ENCODE measurements around the gene ANXA3. TPM values are rescaled to one million over a fixed set of nuclear protein-coding genes. Genes with fewer than 3 reads are reported as not detected.

The ANXA3 gene
- polyA plus RNA-seq, 1 donor from 2014 or later: 0.27 TPM

DNA sequence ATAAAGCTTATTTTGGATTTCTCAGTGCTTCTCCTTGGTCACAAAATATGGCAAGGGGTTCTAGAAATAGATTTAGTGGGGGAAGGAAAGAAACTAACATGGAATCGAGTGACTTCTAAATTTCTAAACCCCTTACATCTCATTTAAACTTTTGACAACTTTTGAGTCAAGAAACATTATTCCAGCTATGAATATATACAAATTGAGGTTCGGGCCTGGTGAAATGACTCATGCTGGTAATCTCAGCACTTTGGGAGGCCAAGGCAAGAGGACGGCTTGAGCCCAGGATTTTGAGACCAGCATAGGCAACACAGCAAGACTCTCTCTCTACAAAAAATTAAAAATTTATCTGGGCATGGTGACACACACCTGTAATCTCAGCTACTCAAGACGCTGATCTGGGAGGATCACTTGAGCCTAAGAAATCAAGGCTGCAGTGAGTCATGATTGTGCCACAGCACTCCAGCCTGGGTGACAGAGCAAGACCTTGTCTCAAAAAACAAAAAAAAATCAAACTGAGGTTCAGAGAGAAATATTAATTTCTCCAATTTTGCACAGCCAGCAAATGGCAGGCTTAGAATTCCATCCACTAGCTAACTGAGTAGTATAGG, 99.8 kb downstream of the ANXA3 start:
- Histone ChIP-seq H3K36me3 (ENCODE audit: insufficient read depth, low read length) (no peaks in the 10 kb centered on the region), H3K9me2 (ENCODE audit: insufficient read depth, low read length) (no peaks in the 10 kb centered on the region), H4K20me1 (ENCODE audit: insufficient read depth) (no peaks in the 10 kb centered on the region), H3K9me3 (ENCODE audit: low read length) (no peaks in the 10 kb centered on the region), H3K9ac (ENCODE audit: low read length) (no peak overlapping the region), H3K79me2 (replicated peaks; ENCODE audit: insufficient read depth, low read length) (no peaks in the 10 kb centered on the region), H3F3A (ENCODE audit: insufficient read depth, low read length, poor library complexity, severe bottlenecking) (no peaks in the 10 kb centered on the region), H3K27me3 (ENCODE audit: insufficient read depth, low read depth, low read length) (no peaks in the 10 kb centered on the region), H3K4me3 (ENCODE audit: low read length) (no peak overlapping the region), H3K4me2 (ENCODE audit: low read length) (no peak overlapping the region), H3K27ac (ENCODE audit: low read length) (no peak overlapping the region), H2AFZ (ENCODE audit: low read depth, low read length) (no peak overlapping the region)
- TF ChIP-seq MXI1 (conservative IDR thresholded peaks at IDR 0.05; ENCODE audit: poor library complexity, severe bottlenecking): no peak

GRCh38 chr4:78652282-78652876, 100.8 kb downstream of the ANXA3 start:
- no peaks in the 10 kb centered on the region for H3K9me2 ChIP-seq (ENCODE audit: insufficient read depth, low read length)
- no peaks in the 10 kb centered on the region for H4K20me1 ChIP-seq (ENCODE audit: insufficient read depth)
- TF ChIP-seq EP300 (conservative IDR thresholded peaks at IDR 0.05; ENCODE audit: poor library complexity, severe bottlenecking): no peak
- no peak overlapping the region for H3K4me3 ChIP-seq (ENCODE audit: low read length)
- no peak overlapping the region for H3K9ac ChIP-seq (ENCODE audit: low read length)
- H3K79me2 ChIP-seq (replicated peaks; ENCODE audit: insufficient read depth, low read length): no peaks in the 10 kb centered on the region
- H3F3A ChIP-seq (ENCODE audit: insufficient read depth, low read length, poor library complexity, severe bottlenecking): no peaks in the 10 kb centered on the region
- no peaks in the 10 kb centered on the region for H3K36me3 ChIP-seq (ENCODE audit: insufficient read depth, low read length)
- no peak overlapping the region for H3K27ac ChIP-seq (ENCODE audit: low read length)
- no peak overlapping the region for H3K4me2 ChIP-seq (ENCODE audit: low read length)
- H2AFZ ChIP-seq (ENCODE audit: low read depth, low read length): no peak overlapping the region
- H3K27me3 ChIP-seq (ENCODE audit: insufficient read depth, low read depth, low read length): no peaks in the 10 kb centered on the region
- H3K9me3 ChIP-seq (ENCODE audit: low read length): no peaks in the 10 kb centered on the region

- H3K4me2 ChIP-seq (ENCODE audit: low read length): no peak overlapping the region
- no peak for TF ChIP-seq RAD21 (conservative IDR thresholded peaks at IDR 0.05)
- no peak for TF ChIP-seq TAF1 (IDR thresholded peaks at IDR 0.05; ENCODE audit: low read depth)
- TF ChIP-seq, protein P1, sequence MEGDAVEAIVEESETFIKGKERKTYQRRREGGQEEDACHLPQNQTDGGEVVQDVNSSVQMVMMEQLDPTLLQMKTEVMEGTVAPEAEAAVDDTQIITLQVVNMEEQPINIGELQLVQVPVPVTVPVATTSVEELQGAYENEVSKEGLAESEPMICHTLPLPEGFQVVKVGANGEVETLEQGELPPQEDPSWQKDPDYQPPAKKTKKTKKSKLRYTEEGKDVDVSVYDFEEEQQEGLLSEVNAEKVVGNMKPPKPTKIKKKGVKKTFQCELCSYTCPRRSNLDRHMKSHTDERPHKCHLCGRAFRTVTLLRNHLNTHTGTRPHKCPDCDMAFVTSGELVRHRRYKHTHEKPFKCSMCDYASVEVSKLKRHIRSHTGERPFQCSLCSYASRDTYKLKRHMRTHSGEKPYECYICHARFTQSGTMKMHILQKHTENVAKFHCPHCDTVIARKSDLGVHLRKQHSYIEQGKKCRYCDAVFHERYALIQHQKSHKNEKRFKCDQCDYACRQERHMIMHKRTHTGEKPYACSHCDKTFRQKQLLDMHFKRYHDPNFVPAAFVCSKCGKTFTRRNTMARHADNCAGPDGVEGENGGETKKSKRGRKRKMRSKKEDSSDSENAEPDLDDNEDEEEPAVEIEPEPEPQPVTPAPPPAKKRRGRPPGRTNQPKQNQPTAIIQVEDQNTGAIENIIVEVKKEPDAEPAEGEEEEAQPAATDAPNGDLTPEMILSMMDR (IDR thresholded peaks at IDR 0.05; ENCODE audit: poor library complexity, severe bottlenecking): no peak
- no peak for TF ChIP-seq POLR2AphosphoS5 (IDR thresholded peaks at IDR 0.05)
- no peak for TF ChIP-seq MXI1 (conservative IDR thresholded peaks at IDR 0.05; ENCODE audit: poor library complexity, severe bottlenecking)
- TF ChIP-seq REST (IDR thresholded peaks at IDR 0.05; ENCODE audit: borderline replicate concordance): no peak
- TF ChIP-seq SMC3 (conservative IDR thresholded peaks at IDR 0.05; ENCODE audit: poor library complexity): no peak
- no peak for TF ChIP-seq EZH2 (IDR thresholded peaks at IDR 0.05; ENCODE audit: borderline replicate concordance, insufficient read depth, low read length, poor library complexity, severe bottlenecking)
- no peak for TF ChIP-seq EP300 (conservative IDR thresholded peaks at IDR 0.05; ENCODE audit: poor library complexity, severe bottlenecking)
- no peak overlapping the region for H2AFZ ChIP-seq (ENCODE audit: low read depth, low read length)
- H3K27ac ChIP-seq (ENCODE audit: low read length): no peak overlapping the region
- no peaks in the 10 kb centered on the region for H3K9me3 ChIP-seq (ENCODE audit: low read length)
- H3K9me2 ChIP-seq (ENCODE audit: insufficient read depth, low read length): no peaks in the 10 kb centered on the region
- H3K36me3 ChIP-seq (ENCODE audit: insufficient read depth, low read length): no peaks in the 10 kb centered on the region
- H3K79me2 ChIP-seq (replicated peaks; ENCODE audit: insufficient read depth, low read length): no peaks in the 10 kb centered on the region
- H3K9ac ChIP-seq (ENCODE audit: low read length): no peak overlapping the region
- no peaks in the 10 kb centered on the region for H3F3A ChIP-seq (ENCODE audit: insufficient read depth, low read length, poor library complexity, severe bottlenecking)
- no peak overlapping the region for H3K4me3 ChIP-seq (ENCODE audit: low read length)
- no peaks in the 10 kb centered on the region for H4K20me1 ChIP-seq (ENCODE audit: insufficient read depth)
- no peaks in the 10 kb centered on the region for H3K27me3 ChIP-seq (ENCODE audit: insufficient read depth, low read depth, low read length)
Observed at GRCh38 chr4:78653655-78654054, 102.1 kb downstream of the ANXA3 start.

Data from neural cell (in vitro differentiated cells).